Kidney glomerular epithelial cell (primary cell): Measurements from ENCODE around the gene IFI27.
"Not testable (repeated sequence)": the region's sequence is repeated elsewhere in the genome, so short reads cannot be mapped to it uniquely, and the experiment has no call there.

Source experiments
- DNase-seq: peaks from one replicate; lab custom pipeline; 2025; lab: John Stamatoyannopoulos, UW

Gene IFI27

DNA sequence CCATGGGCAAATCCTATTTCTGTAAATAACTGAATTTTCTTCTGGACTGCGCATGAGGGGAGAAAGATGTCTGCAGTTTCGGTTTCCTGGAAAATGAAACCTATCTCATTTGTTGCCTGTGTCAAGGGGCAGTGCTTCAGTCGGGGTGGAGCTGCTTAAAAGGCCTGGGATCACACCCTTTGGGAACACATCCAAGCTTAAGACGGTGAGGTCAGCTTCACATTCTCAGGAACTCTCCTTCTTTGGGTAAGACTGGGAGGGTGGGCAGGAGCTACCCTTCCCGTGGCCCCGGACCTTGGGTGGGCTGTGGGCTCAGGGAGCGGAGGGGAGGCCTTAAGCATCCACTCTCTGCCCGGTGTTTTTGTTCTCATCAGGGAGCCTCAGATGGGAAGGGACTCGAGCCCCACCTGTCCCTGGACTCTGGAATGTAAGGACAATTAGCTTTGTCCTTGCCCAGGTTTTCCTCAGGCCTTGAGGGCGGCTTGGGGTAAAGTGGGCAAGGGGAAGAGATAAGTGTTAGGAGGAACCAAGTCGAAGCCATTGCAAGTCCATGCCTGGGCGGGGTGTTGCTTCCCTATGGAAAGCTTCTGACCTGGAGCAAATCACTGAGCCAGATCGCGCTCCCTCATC is at the start of gene IFI27:
Gene IFI27, plus strand, starts transcription at position 185 of the 630 bp plus-strand sequence.
- DNase-seq, result no peak

GRCh38 chr14:94062344-94062940 is 48.1 kb upstream of the IFI27 start:
- peak; percentile 47 for DNase-seq

GRCh38 chr14:94066089-94066676 is 44.4 kb upstream of the IFI27 start:
- peak; percentile 14 for DNase-seq

DNA sequence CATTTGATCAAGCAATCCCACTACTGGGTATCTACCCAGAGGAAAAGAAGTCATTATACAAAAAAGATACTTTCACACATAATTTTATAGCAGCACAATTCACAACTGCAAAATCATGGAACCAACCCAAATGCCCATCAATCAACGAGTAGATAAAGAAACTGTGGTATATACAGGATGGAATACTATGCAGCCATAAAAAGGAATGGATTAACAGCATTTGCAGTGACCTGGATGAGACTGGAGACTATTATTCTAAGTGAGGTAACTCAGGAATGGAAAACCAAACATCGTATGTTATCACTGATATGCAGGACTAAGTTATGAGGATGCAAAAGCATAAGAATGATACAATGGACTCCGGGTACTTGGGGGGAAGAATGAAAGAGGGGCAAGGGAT is 38.5 kb upstream of the IFI27 start:
- DNase-seq, result not testable (repeated sequence)

- no peak for DNase-seq
Observed at GRCh38 chr14:94074534-94074933, 36.0 kb upstream of the IFI27 start.

DNA sequence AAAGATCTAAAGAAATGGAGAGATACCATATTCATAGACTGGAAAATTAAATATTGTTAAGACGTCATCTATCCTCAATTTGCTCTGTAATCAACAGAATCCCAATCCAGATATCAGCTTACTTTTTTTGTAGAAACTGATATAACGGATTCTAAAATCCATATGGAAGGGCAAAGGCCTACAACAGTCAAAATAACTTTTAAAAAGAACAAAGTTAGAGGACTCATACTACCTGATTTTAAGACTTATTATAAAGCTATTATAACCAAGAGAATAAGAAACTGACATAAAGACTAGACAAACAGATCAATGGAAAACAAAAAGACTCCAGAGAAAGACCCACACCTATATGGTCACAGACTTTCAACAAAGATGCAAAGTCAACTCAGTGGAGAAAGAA is 35.5 kb upstream of the IFI27 start:
- DNase-seq, result no peak

GRCh38 chr14:94077111-94077821 is 33.3 kb upstream of the IFI27 start:
- DNase-seq, result no peak

- no peak for DNase-seq
Observed at GRCh38 chr14:94077823-94078222, 32.7 kb upstream of the IFI27 start.

- peak; percentile 14 for DNase-seq
Observed at GRCh38 chr14:94079891-94080620, 30.5 kb upstream of the IFI27 start.

DNA sequence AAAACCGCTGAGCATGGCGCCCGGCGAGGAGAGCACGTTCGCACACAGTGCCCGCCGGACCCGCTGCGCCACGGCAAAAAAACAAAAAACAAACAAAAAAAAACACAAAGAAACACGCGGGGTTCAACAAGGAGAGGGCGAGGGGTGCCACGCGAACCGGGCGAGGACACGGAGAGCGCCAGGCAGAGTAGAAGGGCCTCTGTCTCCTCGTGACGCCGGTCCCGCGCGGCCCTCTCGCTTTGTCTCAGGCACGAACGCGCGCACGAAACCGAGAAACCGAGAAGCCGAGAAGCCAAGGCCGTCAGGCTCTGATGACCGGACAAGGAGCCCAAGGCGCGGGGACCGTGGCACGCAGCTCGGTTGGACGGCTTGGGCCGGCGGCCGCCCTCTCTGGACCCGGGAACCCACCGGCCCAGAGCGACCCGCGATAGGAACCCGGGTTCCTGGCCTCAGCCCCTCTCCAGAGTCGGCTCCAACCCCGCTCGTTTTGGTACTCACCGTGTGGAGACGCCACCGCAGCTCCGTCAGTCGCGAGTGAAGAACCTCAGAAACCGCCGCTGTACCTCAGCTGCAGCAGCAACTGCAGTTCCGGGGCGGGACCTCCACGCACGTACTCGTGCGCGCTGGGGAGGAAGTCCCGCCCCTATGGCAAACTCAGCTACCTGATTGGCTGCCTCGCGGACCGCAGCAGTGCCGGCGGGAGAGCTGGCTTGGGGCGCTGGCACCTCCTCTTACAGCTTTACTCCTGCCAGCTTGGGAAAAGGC is 29.7 kb upstream of the IFI27 start, which contains the start of the genes DDX24 and IFI27L1:
Gene DDX24, minus strand, starts transcription at position 582 of the 765 bp plus-strand sequence. CDS start 1,460 bp downstream, outside the sequence.
Gene IFI27L1, plus strand, starts transcription at position 690 of the 765 bp plus-strand sequence. CDS start 15,628 bp downstream, outside the sequence.
- peak; percentile 82 for DNase-seq

- no peak for DNase-seq
Observed at GRCh38 chr14:94081386-94081820, 29.1 kb upstream of the IFI27 start.

DNA sequence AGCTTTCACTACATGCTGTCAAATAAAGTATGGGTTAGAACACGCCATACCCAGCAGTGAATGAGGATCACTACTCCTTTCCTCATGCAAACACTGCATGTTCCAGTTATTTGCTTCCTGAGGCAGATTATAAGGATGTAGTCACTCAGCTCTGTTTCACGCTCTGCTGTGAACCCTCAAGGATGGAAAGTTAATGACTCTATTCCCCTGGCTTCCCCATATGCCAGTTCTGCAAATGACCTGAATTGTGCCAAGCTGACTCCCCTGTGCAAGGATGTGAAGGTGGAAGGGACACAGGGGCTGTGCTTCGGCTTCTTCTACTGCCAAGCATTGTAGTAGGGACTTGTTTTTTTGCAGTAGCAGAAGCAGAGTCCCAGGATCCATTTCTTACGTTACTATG is 22.6 kb upstream of the IFI27 start:
- no peak for DNase-seq

- DNase-seq, result peak; percentile 14
Observed at GRCh38 chr14:94088516-94088915, 22.0 kb upstream of the IFI27 start.

- no peak for DNase-seq
Observed at GRCh38 chr14:94089479-94089878, 21.1 kb upstream of the IFI27 start.

- no peak for DNase-seq
Observed at GRCh38 chr14:94093418-94093817, 17.1 kb upstream of the IFI27 start.

GRCh38 chr14:94097091-94097490 is 13.4 kb upstream of the IFI27 start:
- peak; percentile 58 for DNase-seq

GRCh38 chr14:94098326-94098992 is 12.1 kb upstream of the IFI27 start:
- no peak for DNase-seq

- no peak for DNase-seq
Observed at GRCh38 chr14:94099006-94099405, 11.5 kb upstream of the IFI27 start.

- peak; percentile 29 for DNase-seq
Observed at GRCh38 chr14:94100847-94101246, 9.7 kb upstream of the IFI27 start.

DNA sequence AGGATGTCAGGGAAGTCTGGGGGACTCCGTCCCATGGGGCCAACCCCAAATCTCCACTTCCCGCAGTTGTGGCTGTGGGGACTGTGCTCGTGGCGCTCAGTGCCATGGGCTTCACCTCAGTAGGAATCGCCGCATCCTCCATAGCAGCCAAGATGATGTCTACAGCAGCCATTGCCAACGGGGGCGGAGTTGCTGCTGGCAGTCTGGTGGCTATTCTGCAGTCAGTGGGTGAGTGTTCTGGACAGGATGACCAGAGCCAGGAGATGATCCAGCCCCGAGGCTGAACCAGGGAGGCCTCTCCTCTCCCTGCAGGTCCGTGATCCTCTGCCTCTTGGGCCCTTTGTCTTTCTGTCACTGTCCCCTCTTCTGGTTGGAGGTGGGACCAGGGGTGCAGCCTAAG is 8.8 kb upstream of the IFI27 start:
- no peak for DNase-seq
